IgD-negative memory B cell (primary cell): ENCODE measurements around the gene SFXN2. TPM values are rescaled to one million over a fixed set of nuclear protein-coding genes. Genes with fewer than 3 reads are reported as not detected.
A peak's percentile ranks its signal among the peaks of the same experiment; 100 is the strongest.
"Not testable (repeated sequence)": the region's sequence is repeated elsewhere in the genome, so short reads cannot be mapped to it uniquely, and the experiment has no call there.

Experiments used
- H3K27ac Mint-ChIP-seq, 3 donors: one replicate each; pipeline ENCODE4 v1.8.0; 2020 to 2022; ENCODE audit warnings: mild to moderate bottlenecking in 3 of 3, mixed read lengths in 3 of 3, moderate library complexity in 1 of 3
- H3K27me3 Mint-ChIP-seq: one replicate; pipeline ENCODE4 v1.8.0; 2021; ENCODE audit warnings: mixed read lengths
- H3K36me3 Mint-ChIP-seq: one replicate; pipeline ENCODE4 v1.8.0; 2020; ENCODE audit warnings: mild to moderate bottlenecking, mixed read lengths
- H3K4me1 Mint-ChIP-seq, 3 donors: one replicate each; pipeline ENCODE4 v1.8.0; 2020 to 2022; ENCODE audit warnings: mixed read lengths in 3 of 3, mild to moderate bottlenecking in 1 of 3
- H3K4me3 Mint-ChIP-seq, 4 donors: one replicate each; pipeline ENCODE4 v1.8.0; 2020 to 2022; ENCODE audit warnings: mild to moderate bottlenecking in 4 of 4, mixed read lengths in 4 of 4, moderate library complexity in 3 of 4
- H3K9me3 Mint-ChIP-seq, 3 donors: one replicate each; pipeline ENCODE4 v1.8.0; 2020 to 2021; ENCODE audit warnings: mixed read lengths in 3 of 3, mild to moderate bottlenecking in 1 of 3
- polyA plus RNA-seq: library from polyadenylated mRNA; unstranded; fragments of 300-500 nt; fragmentation: Illumina TruSeq; gene quantifications from one replicate; pipeline ENCODE4 v1.2.3, GENCODE V29; 2021

The SFXN2 gene
- polyA plus RNA-seq, 1 donor from 2014 or later = 6.4 TPM

DNA sequence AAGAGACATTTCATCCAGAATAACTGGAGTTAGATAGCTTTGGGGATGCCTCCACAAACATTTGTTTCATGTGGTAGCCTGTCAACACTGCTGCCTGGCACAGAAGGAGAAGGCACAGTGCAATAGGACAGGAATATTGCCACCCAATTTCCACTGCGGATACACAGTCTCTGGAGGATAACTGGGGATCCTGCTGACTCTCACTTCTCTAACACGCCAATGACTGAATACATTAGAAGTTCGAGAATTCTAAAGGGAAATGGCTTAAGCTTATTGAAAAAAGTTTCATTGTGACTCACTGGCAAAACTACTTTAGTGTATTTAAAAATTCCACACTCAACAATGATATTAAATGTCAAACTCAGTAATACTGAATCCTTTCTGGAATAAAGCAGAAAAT lies 13.2 kb upstream of the SFXN2 start:
- no peak overlapping the region for H3K27ac Mint-ChIP-seq
- no peak overlapping the region for H3K4me3 Mint-ChIP-seq
- no peaks in the 10 kb centered on the region for H3K9me3 Mint-ChIP-seq
- peaks cover 5 to 7% (median 6%) of the 10 kb centered on the region in 3 donors for H3K4me1 Mint-ChIP-seq
- H3K36me3 Mint-ChIP-seq = peaks cover 16% of the 10 kb centered on the region
- no peaks in the 10 kb centered on the region for H3K27me3 Mint-ChIP-seq

- H3K4me3 Mint-ChIP-seq = no peak overlapping the region
- peaks cover 14% of the 10 kb centered on the region for H3K36me3 Mint-ChIP-seq
- no peak overlapping the region for H3K27ac Mint-ChIP-seq
These were observed 12.6 kb upstream of the SFXN2 start for GRCh38 chr10:102701796-102702195.

GRCh38 chr10:102702742-102703141 lies 11.7 kb upstream of the SFXN2 start:
- Mint-ChIP-seq H3K27me3 (no peaks in the 10 kb centered on the region), H3K9me3 (no peaks in the 10 kb centered on the region), H3K27ac (no peak overlapping the region), H3K4me3 (no peak overlapping the region), H3K4me1 (peaks cover 6 to 9% (median 7%) of the 10 kb centered on the region in 3 donors), H3K36me3 (peaks cover 10% of the 10 kb centered on the region)

More at GRCh38 chr10:102701796-102702195, 12.6 kb upstream of the SFXN2 start:
- Mint-ChIP-seq H3K9me3 (no peaks in the 10 kb centered on the region), H3K4me1 (peaks cover 5 to 7% (median 6%) of the 10 kb centered on the region in 3 donors), H3K27me3 (no peaks in the 10 kb centered on the region)

GRCh38 chr10:102704915-102705314 lies 9.5 kb upstream of the SFXN2 start:
- peaks cover 6 to 12% (median 7%) of the 10 kb centered on the region in 3 donors for H3K4me1 Mint-ChIP-seq
- H3K36me3 Mint-ChIP-seq = peaks cover under 1% of the 10 kb centered on the region
- H3K27me3 Mint-ChIP-seq = no peaks in the 10 kb centered on the region
- peak overlapping the region in 1 of 3 donors; percentile 39 for H3K27ac Mint-ChIP-seq
- no peak overlapping the region for H3K4me3 Mint-ChIP-seq
- no peaks in the 10 kb centered on the region for H3K9me3 Mint-ChIP-seq

- Mint-ChIP-seq H3K4me1 (peaks cover 7 to 14% (median 8%) of the 10 kb centered on the region in 3 donors), H3K4me3 (peak overlapping the region in 1 of 4 donors; percentile 2), H3K27ac (peak overlapping the region in 1 of 3 donors; percentile 14), H3K9me3 (no peaks in the 10 kb centered on the region), H3K27me3 (no peaks in the 10 kb centered on the region), H3K36me3 (no peaks in the 10 kb centered on the region)
These were observed 8.9 kb upstream of the SFXN2 start for GRCh38 chr10:102705531-102705930.

DNA sequence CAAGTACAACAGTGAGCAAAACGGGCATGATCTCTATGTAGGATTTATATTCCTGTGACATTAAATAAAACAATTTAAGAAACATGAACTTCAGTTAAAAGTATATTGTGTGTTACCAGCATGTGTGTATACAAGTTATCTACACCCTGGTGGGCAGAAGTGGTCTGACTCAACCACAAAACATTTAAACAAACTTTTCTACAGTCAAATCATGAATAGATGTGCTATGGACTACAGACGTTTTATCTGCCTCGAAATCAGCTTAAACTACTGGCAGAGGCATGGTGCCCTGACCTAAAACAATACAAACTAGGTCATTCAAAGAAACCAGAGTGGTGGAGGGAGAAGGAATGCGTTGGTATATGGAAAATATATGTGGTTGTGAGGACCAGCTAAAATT lies 3.8 kb upstream of the SFXN2 start:
- no peaks in the 10 kb centered on the region for H3K27me3 Mint-ChIP-seq
- peak overlapping the region in 1 of 4 donors; percentile 71 for H3K4me3 Mint-ChIP-seq
- H3K4me1 Mint-ChIP-seq = peaks cover 24 to 34% (median 26%) of the 10 kb centered on the region in 3 donors
- no peaks in the 10 kb centered on the region for H3K36me3 Mint-ChIP-seq
- no peaks in the 10 kb centered on the region for H3K9me3 Mint-ChIP-seq
- H3K27ac Mint-ChIP-seq = peak overlapping the region in 2 of 3 donors; percentile 33 to 95

- H3K4me1 Mint-ChIP-seq = peaks cover 25 to 36% (median 25%) of the 10 kb centered on the region in 3 donors
- no peaks in the 10 kb centered on the region for H3K36me3 Mint-ChIP-seq
- H3K4me3 Mint-ChIP-seq = peak overlapping the region in 3 of 4 donors; percentile 45 to 87 (median 63)
- peak overlapping the region in 2 of 3 donors; percentile 91 to 95 for H3K27ac Mint-ChIP-seq
- H3K27me3 Mint-ChIP-seq = no peaks in the 10 kb centered on the region
- no peaks in the 10 kb centered on the region for H3K9me3 Mint-ChIP-seq
These were observed 2.3 kb upstream of the SFXN2 start for GRCh38 chr10:102712089-102712488.

DNA sequence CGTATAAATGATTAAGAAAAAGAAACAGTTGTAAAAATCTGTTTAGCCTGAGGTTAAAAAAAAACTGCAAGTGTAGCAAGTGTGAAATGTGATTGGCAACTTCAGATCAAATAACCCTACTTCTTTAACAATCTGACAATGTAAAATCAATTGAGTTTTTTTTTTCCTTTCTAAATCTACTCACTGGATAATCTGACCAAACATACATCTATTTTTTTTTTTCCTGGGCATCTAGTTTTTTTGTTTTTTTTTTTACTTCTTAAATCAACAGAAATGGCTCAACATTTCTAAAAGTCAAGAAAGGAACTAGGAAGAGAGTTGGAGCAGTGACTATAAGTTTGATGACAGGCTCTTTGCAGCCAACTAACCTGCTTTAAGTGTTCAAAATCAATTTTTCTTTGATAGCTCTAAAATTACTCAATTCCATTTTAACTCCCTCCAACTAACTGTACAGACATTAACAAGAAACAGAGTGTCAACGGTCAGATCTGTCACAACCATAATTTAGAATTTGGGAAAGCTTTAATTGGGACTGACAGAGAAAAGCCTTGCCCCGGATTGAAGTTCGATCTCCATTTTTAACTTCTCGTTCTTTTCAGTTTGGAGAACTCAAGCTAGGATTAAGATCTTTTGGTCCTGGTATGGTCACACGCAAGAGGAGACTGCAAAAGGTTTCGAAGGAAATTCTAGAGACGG lies 1.4 kb upstream of the SFXN2 start:
- Mint-ChIP-seq H3K27ac (peak overlapping the region; percentile 90 to 95 (median 94)), H3K4me1 (peaks cover 27 to 36% (median 28%) of the 10 kb centered on the region in 3 donors), H3K9me3 (no peaks in the 10 kb centered on the region), H3K27me3 (no peaks in the 10 kb centered on the region), H3K36me3 (peaks cover 2% of the 10 kb centered on the region), H3K4me3 (peak overlapping the region; percentile 87 to 97 (median 94))

GRCh38 chr10:102713539-102713813 lies 960 bp upstream of the SFXN2 start:
- Mint-ChIP-seq H3K4me3 (peak overlapping the region; percentile 87 to 97 (median 94)), H3K36me3 (peaks cover 2% of the 10 kb centered on the region), H3K4me1 (peaks cover 28 to 37% (median 29%) of the 10 kb centered on the region in 3 donors)

GRCh38 chr10:102713814-102714620 lies 419 bp upstream of the SFXN2 start, which contains the start of gene ARL3:
Gene ARL3, minus strand, starts transcription at chr10:102714397. Its CDS starts 122 bp downstream, at chr10:102714275.
- peak within 1 kb of the TSS; percentile 90 to 95 (median 94) for H3K27ac Mint-ChIP-seq
- no peaks in the 10 kb centered on the region for H3K27me3 Mint-ChIP-seq
- peaks cover 28 to 37% (median 29%) of the 10 kb centered on the region in 3 donors for H3K4me1 Mint-ChIP-seq
- no peaks in the 10 kb centered on the region for H3K9me3 Mint-ChIP-seq
- peak within 1 kb of the TSS; percentile 87 to 97 (median 94) for H3K4me3 Mint-ChIP-seq
- H3K36me3 Mint-ChIP-seq = peaks cover 2% of the 10 kb centered on the region

More at GRCh38 chr10:102713539-102713813, 960 bp upstream of the SFXN2 start:
- peak overlapping the region; percentile 90 to 95 (median 94) for H3K27ac Mint-ChIP-seq
- no peaks in the 10 kb centered on the region for H3K9me3 Mint-ChIP-seq
- no peaks in the 10 kb centered on the region for H3K27me3 Mint-ChIP-seq

DNA sequence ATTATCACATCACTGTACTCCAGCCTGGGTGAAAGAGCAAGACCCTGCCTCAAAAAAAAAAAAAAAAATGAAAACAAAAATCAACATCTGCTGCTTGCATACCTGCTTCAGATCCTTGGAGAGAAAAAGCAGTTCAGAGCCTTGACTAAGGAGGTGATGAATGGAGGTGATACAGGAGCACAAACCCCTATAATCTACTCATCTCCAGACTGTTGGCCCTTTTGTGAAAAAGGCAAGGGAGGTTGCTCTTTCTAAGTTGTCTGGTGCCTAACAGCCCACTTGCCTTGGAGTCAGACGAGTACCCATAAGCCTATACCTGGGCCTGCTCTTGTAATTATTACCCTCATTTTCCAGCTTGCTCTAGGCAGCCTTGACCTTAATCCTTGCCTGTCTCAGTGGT lies 1.4 kb downstream of the SFXN2 start:
- Mint-ChIP-seq H3K4me1 (peaks cover 23 to 36% (median 27%) of the 10 kb centered on the region in 3 donors), H3K36me3 (peaks cover 3% of the 10 kb centered on the region), H3K4me3 (peak overlapping the region; percentile 18 to 87 (median 57)), H3K9me3 (no peaks in the 10 kb centered on the region), H3K27ac (peak overlapping the region in 2 of 3 donors; percentile 27 to 57), H3K27me3 (no peaks in the 10 kb centered on the region)

- not testable (repeated sequence) for H3K36me3 Mint-ChIP-seq, H3K27me3 Mint-ChIP-seq, H3K9me3 Mint-ChIP-seq
- Mint-ChIP-seq H3K27ac (peak overlapping the region in 1 of 3 donors; percentile 27), H3K4me1 (peaks cover 20 to 27% (median 23%) of the 10 kb centered on the region in 3 donors), H3K4me3 (peak overlapping the region in 3 of 4 donors; percentile 32 to 87 (median 60))
These were observed 2.6 kb downstream of the SFXN2 start for GRCh38 chr10:102716900-102717565.

DNA sequence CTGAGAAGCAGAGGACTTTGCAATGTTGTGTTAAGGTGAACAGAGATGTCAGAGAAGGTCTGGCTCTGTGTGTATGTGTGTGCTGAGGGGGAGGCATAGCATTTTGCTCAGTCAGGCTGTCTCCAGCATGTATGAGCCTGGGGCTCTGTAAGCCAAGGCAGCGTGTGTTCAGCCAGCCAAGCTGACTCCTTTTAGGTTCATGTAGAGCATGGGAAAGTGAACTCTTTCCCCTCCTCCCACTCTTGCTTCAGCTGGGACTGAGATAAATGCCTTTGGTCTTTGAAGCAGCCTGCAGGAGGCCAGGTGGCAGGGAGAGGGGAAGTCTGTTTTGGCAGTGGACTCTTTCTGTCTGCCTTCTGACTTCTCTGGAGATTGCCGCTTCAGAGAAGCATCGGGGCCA lies 3.8 kb downstream of the SFXN2 start:
- Mint-ChIP-seq H3K9me3 (no peaks in the 10 kb centered on the region), H3K27ac (peak overlapping the region in 1 of 3 donors; percentile 37), H3K27me3 (no peaks in the 10 kb centered on the region), H3K36me3 (peaks cover 3% of the 10 kb centered on the region), H3K4me3 (peak overlapping the region in 1 of 4 donors; percentile 87), H3K4me1 (peaks cover 12 to 21% (median 19%) of the 10 kb centered on the region in 3 donors)

DNA sequence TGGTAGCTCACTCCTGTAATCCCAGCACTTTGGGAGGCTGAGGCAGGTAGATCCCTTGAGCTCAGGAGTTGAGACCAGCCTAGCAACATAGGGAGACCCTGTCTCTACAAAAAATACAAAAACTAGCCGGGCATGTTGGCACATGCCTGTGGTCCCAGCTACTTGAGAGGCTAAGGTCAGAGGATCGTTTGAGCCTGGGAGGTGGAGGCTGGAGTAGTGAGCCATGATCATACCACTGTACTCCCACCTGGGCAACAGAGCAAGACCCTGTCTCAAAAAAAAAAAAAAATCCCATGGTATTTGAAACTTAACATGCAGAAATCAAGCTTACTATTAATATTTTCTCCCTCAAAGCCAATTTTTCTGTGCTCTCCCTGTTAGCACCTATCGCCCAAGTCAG lies 5.9 kb downstream of the SFXN2 start:
- H3K27ac Mint-ChIP-seq = peak overlapping the region in 1 of 3 donors; percentile 48
- peak overlapping the region in 1 of 4 donors; percentile 24 for H3K4me3 Mint-ChIP-seq
- peaks cover 3% of the 10 kb centered on the region for H3K36me3 Mint-ChIP-seq
- no peaks in the 10 kb centered on the region for H3K9me3 Mint-ChIP-seq
- H3K4me1 Mint-ChIP-seq = peaks cover 4 to 16% (median 14%) of the 10 kb centered on the region in 3 donors
- no peaks in the 10 kb centered on the region for H3K27me3 Mint-ChIP-seq
